HG03097 (cell line): ENCODE data around the gene CDYL2.
A peak's percentile ranks its signal among the peaks of the same experiment; 100 is the strongest.
"Not testable (repeated sequence)": the region's sequence is repeated elsewhere in the genome, so short reads cannot be mapped to it uniquely, and the experiment has no call there.

Experiments used
- ATAC-seq: cut with Tn5 transposase; IDR thresholded peaks from one replicate; pipeline ENCODE4 v1.9.1; 2021; ENCODE audit not compliant: unreplicated experiment, low FRiP score

Gene CDYL2

GRCh38 chr16:80809366-80809765 is 5.0 kb upstream of the CDYL2 start:
- no peak for ATAC-seq

- ATAC-seq, result no peak
These were observed 3.5 kb upstream of the CDYL2 start for GRCh38 chr16:80807906-80808305.

- ATAC-seq, result no peak
These were observed 2.5 kb upstream of the CDYL2 start for GRCh38 chr16:80806927-80807340.

- no peak for ATAC-seq
These were observed 1.9 kb upstream of the CDYL2 start for GRCh38 chr16:80806289-80806688.

GRCh38 chr16:80804056-80804525 is 307 bp downstream of the CDYL2 start:
- peak; percentile 25 for ATAC-seq

- ATAC-seq, result no peak
These were observed 901 bp downstream of the CDYL2 start for GRCh38 chr16:80803339-80804055.

GRCh38 chr16:80802902-80803301 is 1.5 kb downstream of the CDYL2 start:
- ATAC-seq, result no peak

GRCh38 chr16:80802138-80802537 is 2.3 kb downstream of the CDYL2 start:
- ATAC-seq, result no peak

- no peak for ATAC-seq
These were observed 10.3 kb downstream of the CDYL2 start for GRCh38 chr16:80794071-80794470.

GRCh38 chr16:80792031-80792430 is 12.4 kb downstream of the CDYL2 start:
- ATAC-seq, result no peak

GRCh38 chr16:80791411-80791810 is 13.0 kb downstream of the CDYL2 start:
- ATAC-seq, result no peak

- no peak for ATAC-seq
These were observed 13.6 kb downstream of the CDYL2 start for GRCh38 chr16:80790751-80791150.

GRCh38 chr16:80788027-80788426 is 16.4 kb downstream of the CDYL2 start:
- ATAC-seq, result no peak

GRCh38 chr16:80786561-80786960 is 17.8 kb downstream of the CDYL2 start:
- ATAC-seq, result not testable (repeated sequence)

GRCh38 chr16:80784951-80785350 is 19.4 kb downstream of the CDYL2 start:
- ATAC-seq, result no peak

- no peak for ATAC-seq
These were observed 25.7 kb downstream of the CDYL2 start for GRCh38 chr16:80778703-80779102.

- no peak for ATAC-seq
These were observed 27.5 kb downstream of the CDYL2 start for GRCh38 chr16:80776856-80777255.

GRCh38 chr16:80775450-80775849 is 28.9 kb downstream of the CDYL2 start:
- ATAC-seq, result no peak

- ATAC-seq, result no peak
These were observed 37.6 kb downstream of the CDYL2 start for GRCh38 chr16:80766798-80767197.

- no peak for ATAC-seq
These were observed 44.8 kb downstream of the CDYL2 start for GRCh38 chr16:80759419-80760162.

- ATAC-seq, result no peak
These were observed 49.9 kb downstream of the CDYL2 start for GRCh38 chr16:80754476-80754875.

GRCh38 chr16:80752541-80752940 is 51.9 kb downstream of the CDYL2 start:
- no peak for ATAC-seq
